ENCODE data around the gene PROM2.

PROM2 gene

DNA sequence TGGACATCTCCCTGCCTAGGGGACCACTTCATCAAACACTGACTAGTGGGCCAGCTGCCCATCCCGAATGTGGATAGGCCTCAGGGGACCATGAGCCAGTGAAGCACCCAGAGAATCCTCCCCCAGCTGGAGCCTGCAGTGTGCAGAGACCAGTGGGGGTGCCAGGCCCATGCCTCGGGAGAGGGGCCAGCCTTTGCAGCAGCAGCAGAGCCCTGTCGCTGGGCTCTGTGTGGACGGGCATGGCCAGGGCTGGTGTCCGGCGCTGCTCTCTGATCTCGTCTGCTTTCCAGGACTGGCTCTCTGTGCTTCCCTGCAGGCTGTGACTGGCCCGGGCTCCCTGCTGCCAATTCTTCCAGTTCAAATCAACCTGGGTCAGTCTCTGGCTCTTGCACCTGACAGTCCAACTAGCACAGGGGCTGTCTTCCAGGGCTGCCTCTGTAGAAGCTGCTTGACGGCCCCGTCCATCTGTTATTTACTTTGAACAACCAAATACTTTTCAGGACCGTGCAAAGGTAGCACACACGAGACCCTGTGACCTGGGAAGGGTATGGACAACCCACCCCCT, 34.3 kb downstream of the PROM2 start:
- no peak for DNase-seq

DNA sequence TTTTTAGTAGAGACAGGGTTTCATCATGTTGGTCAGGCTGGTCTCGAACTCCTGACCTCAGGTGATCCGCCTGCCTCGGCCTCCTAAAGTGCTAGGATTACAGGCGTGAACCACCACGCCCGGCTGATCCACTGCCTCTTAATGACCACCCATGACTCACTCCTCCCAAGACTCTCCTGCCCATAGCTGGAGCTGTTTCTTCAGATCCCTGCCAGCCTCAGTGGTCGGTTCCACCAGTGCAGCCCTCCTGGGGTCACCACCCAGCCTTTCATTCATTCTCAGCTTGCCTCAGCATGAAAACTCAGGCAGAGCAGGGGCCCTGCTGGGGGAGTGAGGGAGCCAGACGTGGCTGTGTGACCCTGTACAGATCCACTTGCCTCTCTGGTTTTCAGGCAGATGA, 35.4 kb downstream of the PROM2 start:
- DNase-seq, result no peak

DNA sequence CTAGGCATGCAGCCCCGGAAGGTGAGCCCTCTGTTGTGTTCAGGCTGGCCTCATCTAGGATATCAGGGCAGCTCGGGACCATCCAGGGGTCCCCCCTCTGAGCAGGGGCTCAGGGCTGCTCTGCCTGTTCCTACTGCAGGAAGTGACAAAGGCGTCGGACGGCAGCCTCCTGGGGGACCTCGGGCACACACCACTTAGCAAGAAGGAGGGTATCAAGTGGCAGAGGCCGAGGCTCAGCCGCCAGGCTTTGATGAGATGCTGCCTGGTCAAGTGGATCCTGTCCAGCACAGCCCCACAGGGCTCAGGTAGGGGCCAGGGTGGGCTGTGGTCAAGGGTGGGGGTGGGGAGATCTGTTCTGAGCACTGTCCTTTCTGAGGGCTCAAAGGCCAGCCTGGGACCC, 36.0 kb downstream of the PROM2 start:
- no peak for DNase-seq

DNA sequence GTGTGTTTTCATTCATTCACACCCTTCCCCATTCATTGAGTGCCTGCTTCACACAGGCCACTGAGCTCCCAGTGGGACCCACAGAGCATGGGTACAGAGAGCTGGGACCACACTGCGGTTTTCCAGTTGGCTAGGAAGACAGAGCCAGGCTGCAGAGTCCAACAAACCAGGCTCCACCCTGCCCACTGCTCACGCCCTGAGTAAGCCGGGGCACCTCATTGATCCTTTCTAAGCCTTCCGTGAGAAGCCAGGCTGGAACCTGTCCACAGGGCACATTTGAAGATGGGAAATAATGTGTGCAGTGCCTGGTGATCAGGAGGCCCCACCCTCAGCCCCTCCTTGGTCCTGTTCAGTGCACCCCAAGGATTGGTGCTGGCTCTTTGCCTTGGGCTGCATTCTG, 36.4 kb downstream of the PROM2 start:
- no peak for DNase-seq

DNA sequence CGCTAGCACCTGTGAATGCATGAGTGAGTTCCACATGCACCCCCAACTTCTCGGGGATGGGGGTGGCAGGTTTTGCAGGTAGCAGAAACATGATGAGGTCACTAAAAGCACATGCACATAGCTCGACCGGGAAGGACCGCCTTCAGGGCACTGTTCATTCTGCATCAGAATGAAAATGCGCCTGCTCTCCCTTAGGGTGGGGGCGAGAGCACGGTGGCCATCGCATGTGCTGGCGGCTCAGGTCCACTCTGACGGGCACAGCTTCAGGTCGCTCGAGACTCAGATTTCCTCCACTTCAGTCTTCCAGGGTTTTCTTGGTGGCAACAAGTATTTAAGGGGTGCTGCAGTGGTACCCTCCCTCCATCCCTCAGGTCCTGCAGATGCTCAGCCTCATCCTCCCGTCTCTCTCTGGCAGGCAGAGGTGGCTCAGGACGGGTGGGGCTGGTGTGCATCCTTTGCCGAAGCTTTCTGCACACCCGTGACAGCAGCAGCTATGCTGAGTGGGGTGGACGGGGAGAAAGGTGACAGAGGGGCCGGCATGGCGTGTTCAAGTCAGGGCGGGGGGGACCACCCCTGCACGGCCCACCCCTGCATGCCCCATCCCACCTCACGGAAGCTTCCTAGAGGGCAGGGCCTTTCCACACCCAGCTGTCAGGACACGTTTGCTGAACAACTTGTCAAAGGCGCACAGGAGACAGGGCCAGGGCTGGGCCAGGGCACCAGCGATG, 37.7 kb downstream of the PROM2 start:
- DNase-seq, result no peak

DNA sequence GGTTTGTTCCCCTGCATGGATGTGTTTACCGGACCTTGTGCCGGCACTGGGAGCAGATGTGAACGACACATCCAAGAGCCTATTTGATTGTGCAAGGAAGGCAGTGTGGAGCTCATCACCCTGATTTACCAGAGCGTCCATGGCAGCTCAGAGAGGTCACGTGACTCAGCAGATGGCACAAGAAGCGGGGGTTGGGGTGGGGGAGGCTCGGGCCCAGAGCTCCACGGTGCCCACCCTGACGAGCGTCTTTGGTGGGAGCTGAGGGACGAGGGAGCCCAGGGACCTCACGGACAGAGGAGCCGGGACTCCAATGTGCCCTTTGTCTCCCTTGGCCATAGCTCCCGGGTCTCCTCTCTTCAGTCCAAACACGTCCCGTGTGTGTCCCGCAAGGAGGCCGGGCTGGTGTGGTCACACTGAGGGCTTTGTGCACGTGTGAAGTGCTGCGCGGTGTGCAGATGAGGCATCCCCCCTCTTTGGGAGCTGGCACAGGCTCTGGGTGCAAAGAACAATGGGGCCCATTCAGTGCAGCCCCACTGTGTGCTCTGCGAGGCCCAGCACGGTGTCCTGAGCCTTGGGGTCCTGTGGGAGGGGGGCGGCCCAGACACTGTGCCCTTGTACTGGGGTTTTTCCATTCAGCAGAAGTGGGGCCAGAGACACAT, 38.4 kb downstream of the PROM2 start:
- no peak for DNase-seq

DNA sequence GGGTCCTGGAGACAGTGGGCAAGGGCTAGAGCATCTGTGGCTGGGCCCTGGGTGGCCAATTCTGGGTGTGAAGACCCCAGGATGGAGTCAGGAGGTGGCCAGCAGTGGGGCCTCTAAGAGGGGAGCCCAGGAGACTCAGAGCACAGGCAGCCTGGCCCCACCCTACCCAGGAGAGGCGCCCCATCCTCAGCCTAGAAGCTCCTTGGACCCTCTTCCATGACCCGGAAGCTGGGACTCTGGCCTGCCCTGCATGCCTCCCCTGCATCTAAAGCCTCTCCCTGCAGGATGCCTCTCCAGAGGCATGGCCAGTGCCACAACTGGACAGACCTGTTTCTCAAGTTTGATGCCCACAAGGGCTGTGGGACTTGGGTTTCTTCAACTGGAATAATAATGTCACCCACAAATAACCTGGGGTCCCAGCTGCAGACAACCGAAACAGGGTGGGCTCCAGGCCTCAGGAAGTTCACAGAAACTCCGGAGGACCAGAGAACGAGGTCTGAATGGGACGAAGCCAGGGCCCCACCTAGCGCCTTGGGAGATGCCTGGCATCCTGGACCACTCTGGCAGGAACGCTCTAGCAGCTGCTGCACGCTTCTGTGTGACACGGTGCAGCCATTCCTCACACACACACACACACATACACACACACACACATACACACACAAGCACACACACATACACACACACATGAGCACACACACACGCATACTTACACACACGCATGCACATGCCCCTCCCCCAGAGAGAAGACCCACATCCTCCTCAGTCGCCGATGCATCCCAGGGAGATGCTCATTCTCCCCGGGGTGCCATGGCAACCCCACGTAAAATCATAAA, 39.3 kb downstream of the PROM2 start:
- DNase-seq, result no peak

DNA sequence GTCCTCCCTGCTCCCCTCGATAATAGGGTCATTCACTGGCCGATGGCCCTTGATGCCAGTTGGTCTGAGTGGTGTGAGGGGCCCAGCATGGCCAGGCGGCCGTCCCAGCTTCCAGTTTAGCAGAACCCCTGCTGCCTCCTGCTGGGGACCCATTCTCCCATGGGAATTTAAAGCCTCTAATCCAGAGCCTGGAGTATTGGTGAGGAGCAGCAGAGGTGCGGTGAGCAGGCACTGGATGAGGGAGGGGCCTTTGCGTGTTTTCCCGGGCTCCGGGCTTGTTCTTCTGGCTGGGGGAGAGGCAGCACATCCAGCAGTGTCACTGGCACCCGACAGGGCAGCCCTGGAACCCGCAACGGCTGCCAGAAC, 40.3 kb downstream of the PROM2 start:
- DNase-seq, result no peak

DNA sequence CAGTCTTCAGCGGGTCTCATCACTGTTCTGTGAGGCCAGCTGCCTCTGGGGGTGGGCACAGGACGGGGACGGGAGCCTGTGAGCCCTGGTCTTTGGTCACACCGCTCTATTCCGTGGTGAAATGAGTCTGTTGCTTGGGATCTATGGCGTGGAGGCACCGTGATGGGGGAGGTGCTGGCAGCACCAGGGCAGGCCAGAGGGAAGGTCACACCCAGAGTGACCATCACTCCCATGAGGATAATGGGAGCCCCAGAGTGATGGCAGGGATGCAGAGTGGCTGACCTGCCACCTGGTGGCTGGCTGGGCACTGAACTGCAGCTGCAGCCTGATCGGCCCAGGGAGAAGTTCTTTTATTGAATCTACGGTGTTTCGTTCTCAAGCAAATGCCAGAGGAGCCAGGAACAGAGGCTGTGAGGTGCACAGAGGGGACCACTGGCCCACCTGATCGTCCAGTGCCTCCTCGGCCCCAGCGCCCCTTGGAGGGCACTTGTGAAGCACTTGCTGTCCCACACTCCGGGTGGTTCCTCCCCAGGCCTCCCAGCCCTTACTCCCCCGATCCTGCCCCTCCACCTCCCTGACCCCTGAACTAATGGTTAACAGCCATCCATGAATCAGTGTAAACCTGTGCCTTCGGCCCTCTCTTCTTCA, 40.8 kb downstream of the PROM2 start:
- DNase-seq, result no peak

DNA sequence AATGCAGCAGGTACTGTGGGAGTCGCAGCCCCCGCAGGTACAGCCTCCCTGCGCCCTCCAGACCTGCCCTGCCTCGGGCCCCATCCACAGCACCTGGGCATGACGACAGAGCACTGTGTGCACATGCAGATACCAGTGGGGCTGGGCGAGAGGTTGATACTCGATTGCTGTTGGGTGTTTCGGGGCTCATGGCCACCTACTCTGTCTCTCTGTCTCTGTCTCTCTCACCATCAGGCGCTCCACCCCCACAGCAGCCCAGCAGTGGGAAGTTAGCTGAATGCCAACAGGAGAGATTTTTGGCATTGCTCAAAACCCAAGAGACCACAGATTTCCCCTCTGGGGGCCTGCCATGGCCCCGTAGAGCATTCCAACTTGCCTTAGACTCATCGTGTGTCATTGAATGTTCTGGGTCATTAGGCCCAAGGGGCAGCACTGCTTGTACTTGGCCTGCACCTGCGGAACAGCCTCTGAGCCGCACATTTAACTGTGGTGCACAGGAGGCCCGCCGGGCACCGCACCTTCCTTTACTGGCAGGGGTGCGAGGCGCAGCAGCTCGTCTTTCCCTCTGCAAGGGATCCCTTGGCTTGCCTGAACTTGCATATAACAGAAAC, 41.7 kb downstream of the PROM2 start:
- no peak for DNase-seq

DNA sequence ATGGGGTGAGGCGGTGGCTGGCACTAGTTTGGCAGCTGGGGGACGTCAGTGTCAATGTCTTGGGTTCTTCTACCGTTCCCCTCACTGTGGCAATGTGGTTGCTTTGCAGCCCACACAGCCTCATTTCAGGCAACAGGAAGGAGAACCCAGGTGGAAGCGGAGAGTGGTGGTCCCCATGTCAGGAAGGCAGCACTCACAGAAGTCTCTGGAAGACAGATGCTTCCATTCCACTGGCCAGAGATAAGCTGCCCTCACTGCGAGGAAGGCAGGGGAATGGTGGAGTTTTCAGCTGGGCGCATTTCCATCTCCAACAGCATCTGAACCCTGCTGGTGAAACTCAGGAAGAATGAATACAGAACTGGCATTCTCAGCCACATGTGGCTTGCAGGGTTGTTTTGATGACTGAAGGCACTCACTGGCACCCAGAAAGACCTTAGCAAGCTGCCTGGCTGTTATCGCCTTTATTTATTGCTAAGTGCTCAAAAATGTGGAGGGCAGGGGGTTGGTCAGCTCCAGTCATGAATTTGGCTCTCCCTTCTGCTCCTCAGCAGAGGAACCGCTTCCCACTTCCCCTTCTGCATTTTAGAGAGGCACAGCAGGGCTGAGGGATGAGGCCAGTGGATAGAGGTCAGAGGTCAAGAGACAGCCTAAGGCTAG, 42.3 kb downstream of the PROM2 start:
- DNase-seq, result no peak

DNA sequence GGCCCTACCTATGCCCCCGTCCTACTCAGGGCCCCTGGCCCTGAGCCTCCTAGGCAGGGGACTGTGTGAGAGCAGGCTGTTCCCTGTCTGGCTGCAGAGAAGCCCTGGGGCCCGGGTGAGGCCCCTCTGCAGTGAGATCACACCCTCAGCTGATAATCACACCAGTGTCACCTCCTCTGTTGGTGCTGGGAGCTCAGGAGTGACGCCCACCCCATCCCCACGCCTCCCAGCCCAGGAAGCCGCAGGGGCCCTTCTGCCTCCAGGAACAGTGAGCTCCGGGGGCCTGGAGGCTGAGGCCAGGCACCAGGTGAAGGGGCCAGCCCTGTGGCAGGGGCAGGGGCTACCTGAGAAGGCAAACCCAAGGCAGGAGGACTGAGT, 42.9 kb downstream of the PROM2 start:
- no peak for DNase-seq

DNA sequence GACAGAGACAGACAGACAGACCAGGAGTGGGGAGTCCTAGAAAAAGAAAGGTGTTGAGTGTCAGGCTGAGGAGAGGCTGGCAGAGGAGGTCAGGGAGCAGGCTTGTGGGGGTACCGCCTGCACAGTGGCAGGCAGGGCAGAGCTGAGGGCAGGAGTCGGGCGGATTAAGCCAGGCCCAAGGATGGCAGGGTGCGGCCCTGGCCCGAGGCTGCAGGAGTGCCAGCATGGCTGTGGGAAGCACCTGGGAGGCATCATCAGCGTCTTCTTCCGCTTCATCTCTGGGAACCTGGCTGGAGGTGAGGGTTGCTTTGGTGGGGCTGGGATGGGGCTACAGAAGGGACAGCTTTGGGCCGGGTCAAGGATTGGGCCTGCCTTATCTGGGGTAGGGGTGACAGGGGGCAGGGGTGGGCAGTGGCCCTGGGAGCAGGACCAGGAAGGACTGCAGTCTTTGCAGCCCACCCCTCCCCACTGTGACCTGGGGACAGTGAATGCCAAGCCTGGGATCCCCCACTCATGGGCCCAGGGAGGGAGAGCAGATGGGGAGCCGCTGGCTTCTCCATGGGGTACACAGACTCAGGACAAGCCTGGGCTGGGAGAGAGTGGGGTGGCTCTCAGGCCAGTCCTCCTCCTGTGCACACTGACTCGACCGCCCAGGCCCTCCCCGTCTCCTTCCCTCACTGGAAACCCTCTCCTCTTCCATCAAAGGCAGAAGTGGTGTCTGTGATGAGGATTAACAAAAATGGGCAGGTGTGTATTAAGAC, 43.6 kb downstream of the PROM2 start:
- DNase-seq, result no peak

DNA sequence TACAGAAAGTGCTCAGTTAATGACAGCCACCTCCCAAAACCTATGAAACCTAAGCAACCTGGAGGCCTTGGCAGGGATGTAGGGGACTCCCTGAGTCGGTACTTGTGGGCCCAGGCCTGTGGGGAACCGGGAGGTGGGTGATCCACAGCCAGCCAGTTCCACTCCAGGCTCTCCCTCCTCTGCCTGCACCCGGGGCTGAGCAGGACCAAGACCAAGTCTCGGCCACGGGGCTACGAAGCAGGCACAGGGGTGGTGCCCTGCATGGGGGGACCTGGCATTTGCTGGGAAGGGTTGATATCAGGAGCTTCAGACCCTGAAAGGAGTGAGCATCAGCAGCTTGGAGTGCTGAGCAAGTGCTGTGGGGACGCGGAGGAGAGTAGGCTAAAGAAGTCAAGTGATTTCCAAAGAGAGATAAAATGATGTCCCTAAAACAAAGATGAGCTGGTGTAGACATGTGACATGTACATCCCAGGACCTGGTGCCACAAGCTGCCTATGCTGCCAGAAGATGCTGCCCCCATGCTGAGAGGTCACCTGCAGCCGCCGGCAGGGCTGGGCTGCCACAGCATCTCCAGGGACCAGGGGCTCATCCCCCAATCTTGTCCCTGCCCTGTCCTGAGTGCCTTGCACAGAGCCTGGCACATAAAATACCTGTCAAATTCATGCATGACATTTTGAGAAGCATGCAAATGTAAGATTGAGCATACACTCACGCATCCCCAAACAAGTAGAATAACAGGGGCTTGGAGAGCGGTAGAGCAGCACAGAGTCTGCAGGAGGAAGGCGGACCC, 44.4 kb downstream of the PROM2 start:
- DNase-seq, result no peak

DNA sequence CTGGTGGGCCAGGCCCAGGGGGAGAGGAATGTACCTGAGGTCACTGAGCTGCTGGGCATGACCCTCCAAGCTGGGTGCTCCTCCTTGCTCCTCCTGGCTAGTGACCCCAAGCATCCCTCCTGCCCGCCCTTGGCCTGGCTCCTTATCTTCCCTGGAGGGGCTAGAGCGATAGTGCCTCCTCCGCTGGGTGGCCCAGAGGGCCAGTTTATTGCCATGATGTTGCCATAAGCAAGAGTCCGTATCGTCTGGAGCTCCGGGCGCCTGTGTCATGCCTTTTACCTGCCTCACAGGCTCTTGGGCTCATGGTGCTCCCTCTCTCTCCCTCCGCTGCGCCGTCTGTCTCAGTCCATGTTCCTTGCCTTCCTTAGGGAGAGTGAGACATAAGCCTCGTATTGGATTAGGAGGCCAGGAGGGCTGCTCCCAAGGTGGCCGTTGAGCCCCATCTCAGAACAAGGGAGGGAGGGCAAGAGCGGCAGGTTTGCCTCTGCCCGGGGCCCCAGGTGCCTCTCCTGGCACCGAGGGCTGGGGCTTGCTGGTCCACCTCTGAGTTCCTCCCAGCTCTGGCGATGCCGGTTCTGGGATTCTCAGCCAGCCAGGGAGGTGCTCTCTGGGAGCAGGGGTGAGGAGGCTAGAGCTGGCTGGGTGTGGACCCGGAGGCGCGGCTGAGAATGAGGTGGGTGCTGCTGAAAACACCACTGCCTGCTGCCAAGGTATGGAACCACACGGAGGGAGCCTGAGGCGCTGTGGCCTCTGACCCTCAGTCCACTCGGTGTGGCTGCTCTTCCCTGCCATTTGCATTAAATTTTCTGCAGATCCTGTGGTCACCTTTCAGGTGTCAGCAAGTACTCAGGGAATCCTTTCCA, 45.5 kb downstream of the PROM2 start:
- DNase-seq, result no peak

DNA sequence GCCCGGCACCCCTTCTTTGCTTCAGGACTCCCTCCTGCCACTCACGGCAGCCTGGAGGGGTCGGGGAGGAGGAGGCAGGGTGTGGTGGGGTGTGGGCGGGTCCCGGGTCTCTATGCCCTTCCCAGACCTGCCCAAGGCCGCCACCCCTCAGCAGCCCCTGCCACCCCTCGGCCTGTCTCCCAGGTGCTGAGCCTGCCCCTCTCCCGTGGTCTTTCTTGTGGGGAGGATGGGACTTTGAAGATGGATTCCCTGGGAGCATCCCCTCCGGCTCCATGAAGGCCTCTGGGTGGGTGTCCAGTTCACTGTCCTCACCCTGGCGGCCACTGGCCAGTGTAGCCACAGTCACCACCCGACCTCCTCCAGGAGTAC, 46.1 kb downstream of the PROM2 start:
- DNase-seq, result no peak

DNA sequence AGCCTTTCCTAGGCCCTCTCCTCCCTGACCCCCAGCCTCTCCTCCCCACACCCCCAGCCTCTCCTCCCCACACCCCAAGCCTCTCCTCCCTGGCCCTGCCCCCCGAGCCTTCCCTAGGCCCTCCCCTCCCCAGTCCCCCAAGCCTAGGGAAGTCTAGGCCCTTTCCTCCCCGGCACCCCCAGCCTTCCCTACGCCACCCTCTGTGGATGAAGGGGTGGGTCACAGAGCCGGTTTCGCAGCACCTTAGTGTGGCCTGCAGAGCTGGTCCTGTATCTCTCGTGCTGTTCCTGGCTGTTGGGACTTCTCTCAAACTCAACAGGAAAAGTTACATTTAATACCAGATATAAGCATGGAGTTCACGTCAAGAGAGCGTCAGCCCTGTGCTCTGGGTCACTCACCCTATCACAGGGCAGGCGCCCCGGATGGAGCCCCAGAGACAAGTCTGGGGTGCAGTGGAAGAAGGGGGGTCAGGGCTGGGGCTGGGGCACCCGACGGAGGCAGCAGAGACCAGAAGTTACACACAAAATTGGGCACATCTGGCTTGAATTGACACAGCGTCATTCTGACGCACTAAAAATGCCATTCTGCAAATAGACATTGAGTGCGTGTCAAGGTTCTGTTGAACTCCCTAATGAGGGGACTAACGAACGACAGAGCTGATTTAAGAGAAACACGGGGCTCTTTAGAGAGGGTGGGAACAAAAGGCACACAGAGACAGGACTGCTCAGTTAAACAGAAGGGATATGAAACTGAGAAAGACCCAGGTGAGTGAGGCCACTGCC, 46.9 kb downstream of the PROM2 start:
- no peak for DNase-seq

DNA sequence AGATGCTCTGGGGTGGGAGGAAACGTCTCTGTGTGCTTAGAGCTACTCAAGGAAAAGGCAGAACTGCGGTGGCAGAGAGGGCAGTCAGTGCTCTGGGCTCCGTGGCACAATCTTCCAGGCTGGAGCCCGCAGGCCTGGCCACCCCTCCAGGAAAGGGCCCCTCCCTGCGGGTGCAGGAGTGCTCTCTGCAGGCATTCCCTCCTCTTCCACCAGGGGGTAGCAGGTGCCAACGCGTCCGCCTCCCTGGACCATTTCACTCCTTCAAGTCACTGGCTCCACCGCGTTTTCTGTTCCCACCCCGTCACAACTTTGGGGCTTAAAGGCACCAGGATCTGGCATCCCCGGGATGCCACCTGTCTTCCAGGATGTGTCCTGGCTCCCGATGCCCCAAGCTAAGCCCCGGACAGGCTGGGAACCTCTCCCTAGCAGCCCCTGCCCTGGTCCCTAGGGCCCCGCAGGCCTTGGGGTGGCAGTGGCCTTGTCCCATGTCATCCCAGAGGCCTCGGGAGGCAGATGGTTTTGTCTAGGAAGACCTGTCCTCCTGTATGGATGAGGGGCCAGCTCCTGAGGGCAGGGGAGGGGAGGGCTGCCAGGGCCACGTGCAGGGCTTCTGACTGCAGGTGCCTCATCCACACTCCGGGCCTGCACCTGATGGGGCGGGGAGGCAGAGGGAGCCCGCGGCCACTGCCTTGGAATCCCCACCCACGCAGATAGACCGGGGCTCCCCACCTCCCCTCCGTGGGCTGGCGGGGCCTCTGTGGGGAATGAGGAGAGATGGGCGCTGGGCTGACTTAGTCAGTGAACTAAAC, 49.3 kb downstream of the PROM2 start:
- no peak for DNase-seq

Measured in NCI-H1092 (cell line).